ENCODE data around the gene CDK18. TPM values are rescaled to one million over a fixed set of nuclear protein-coding genes. Genes with fewer than 3 reads are reported as not detected.

The CDK18 gene
- total and polyA plus RNA-seq, 10 of the 15 experiments (the other 5 are each of a cell fraction or from before 2014, with no cell fraction given) = 0.13 to 4.4 (median 0.52) TPM; not detected in 2

DNA sequence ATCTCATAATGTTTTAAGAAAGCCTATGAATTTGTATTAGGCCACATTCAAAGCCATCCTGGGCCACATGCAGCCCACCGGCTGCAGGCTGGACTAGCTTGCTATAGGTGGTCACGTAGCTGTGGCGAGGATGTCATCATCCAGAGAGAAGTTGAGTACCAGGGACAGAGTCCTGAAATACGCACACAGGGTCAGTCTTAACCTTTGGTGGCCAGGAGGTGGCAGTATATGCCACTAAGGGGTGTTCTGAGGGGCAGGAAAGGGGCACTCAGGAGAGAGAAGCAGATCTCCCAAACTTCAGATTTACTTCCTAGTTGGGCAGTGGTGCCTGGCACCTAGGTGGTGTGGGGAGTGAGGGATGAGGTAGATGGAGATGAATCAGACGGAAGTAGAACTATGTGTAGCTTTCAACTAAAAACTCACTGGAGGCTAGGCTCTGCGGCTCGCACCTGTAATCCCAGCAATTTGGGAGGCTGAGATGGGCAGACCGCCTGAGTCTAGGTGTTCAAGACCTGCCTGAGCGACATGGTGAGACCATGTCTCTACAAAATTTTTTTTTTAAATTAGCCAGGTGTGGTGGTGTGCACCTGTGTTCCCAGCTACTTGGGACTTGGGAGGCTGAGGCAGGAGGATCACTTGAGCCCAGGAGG is 16.3 kb upstream of the CDK18 start (continued):
- TF ChIP-seq RAD21 (IDR thresholded peaks at IDR 0.05; ENCODE audit: insufficient read depth, low read depth, low read length) = peak; percentile 63
- no peak for TF ChIP-seq RBBP5 (conservative IDR thresholded peaks at IDR 0.05)
- no peak for TF ChIP-seq IKZF2 (IDR thresholded peaks at IDR 0.05)
- TF ChIP-seq WRNIP1 (IDR thresholded peaks at IDR 0.05; ENCODE audit: borderline replicate concordance, low read depth, low read length) = no peak
- TF ChIP-seq, protein P1, sequence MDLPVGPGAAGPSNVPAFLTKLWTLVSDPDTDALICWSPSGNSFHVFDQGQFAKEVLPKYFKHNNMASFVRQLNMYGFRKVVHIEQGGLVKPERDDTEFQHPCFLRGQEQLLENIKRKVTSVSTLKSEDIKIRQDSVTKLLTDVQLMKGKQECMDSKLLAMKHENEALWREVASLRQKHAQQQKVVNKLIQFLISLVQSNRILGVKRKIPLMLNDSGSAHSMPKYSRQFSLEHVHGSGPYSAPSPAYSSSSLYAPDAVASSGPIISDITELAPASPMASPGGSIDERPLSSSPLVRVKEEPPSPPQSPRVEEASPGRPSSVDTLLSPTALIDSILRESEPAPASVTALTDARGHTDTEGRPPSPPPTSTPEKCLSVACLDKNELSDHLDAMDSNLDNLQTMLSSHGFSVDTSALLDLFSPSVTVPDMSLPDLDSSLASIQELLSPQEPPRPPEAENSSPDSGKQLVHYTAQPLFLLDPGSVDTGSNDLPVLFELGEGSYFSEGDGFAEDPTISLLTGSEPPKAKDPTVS (IDR thresholded peaks at IDR 0.05; ENCODE audit: low read depth, low read length) = no peak
- no peak for TF ChIP-seq ESRRA (IDR thresholded peaks at IDR 0.05; ENCODE audit: low read length)
- peak; percentile 33; the same call in 1 of the 2 replicates for TF ChIP-seq RB1 (IDR thresholded peaks at IDR 0.05; ENCODE audit: borderline replicate concordance)
- TF ChIP-seq ZNF217 (IDR thresholded peaks at IDR 0.05) = no peak
- TF ChIP-seq IKZF1 (conservative IDR thresholded peaks at IDR 0.05) = no peak
- TF ChIP-seq SIX5 (IDR thresholded peaks at IDR 0.05; ENCODE audit: low read depth, low read length, severe bottlenecking) = no peak
- TF ChIP-seq NBN (IDR thresholded peaks at IDR 0.05) = 0 out of 2 replicates have a peak, but pooled peaks have one; percentile 44
- no peak for TF ChIP-seq POLR2A (IDR thresholded peaks at IDR 0.05; ENCODE audit: low read depth, low read length)
- TF ChIP-seq KLF5 (IDR thresholded peaks at IDR 0.05; ENCODE audit: partially characterized antibody) = no peak
- TF ChIP-seq GATAD2B (conservative IDR thresholded peaks at IDR 0.05; ENCODE audit: low read depth) = no peak
- peak; percentile 91 for TF ChIP-seq SMC3 (IDR thresholded peaks at IDR 0.05; ENCODE audit: borderline replicate concordance, low read length)
- TF ChIP-seq RELA (IDR thresholded peaks at IDR 0.05; ENCODE audit: borderline replicate concordance, partially characterized antibody) = no peak
- TF ChIP-seq STAT1 (conservative IDR thresholded peaks at IDR 0.05) = no peak
- no peak for TF ChIP-seq PML (IDR thresholded peaks at IDR 0.05; ENCODE audit: low read length)
- no peak for TF ChIP-seq FOXM1 (IDR thresholded peaks at IDR 0.05; ENCODE audit: low read depth, low read length)
- TF ChIP-seq, protein P2, sequence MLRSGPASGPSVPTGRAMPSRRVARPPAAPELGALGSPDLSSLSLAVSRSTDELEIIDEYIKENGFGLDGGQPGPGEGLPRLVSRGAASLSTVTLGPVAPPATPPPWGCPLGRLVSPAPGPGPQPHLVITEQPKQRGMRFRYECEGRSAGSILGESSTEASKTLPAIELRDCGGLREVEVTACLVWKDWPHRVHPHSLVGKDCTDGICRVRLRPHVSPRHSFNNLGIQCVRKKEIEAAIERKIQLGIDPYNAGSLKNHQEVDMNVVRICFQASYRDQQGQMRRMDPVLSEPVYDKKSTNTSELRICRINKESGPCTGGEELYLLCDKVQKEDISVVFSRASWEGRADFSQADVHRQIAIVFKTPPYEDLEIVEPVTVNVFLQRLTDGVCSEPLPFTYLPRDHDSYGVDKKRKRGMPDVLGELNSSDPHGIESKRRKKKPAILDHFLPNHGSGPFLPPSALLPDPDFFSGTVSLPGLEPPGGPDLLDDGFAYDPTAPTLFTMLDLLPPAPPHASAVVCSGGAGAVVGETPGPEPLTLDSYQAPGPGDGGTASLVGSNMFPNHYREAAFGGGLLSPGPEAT (IDR thresholded peaks at IDR 0.05; ENCODE audit: low read depth) = no peak
- TF ChIP-seq SUZ12 (IDR thresholded peaks at IDR 0.05; ENCODE audit: unreplicated experiment) = no peak
- TF ChIP-seq MYB (IDR thresholded peaks at IDR 0.05; ENCODE audit: borderline replicate concordance, low read depth, low read length) = no peak
- no peak for TF ChIP-seq KAT2A (conservative IDR thresholded peaks at IDR 0.05; ENCODE audit: control insufficient read depth, low read depth, low read length)
- no peak for TF ChIP-seq ATF7 (IDR thresholded peaks at IDR 0.05; ENCODE audit: low read depth)

All from GM12878 (cell line).